Measurements from ENCODE around the gene PDE4B. TPM values are rescaled to one million over a fixed set of nuclear protein-coding genes. Genes with fewer than 3 reads are reported as not detected.
A peak's percentile ranks its signal among the peaks of the same experiment; 100 is the strongest.

Gene PDE4B
- polyA plus RNA-seq, 4 donors = 1.1 to 5.2 (median 3.7) TPM

GRCh38 chr1:66335859-66336640, 543.4 kb downstream of the PDE4B start:
- no peak overlapping the region for H3K4me3 ChIP-seq (ENCODE audit: low read depth in 1 of 3, low read length in 3 of 3)
- no peaks in the 10 kb centered on the region for H3K36me3 ChIP-seq (ENCODE audit: control insufficient read depth in 3 of 3, insufficient read depth in 2 of 3, low read depth in 1 of 3, low read length in 3 of 3)
- FAIRE-seq (no peak), DNase-seq (peak; percentile 26 to 45)
- peaks cover 0 to 7% (median 0%) of the 10 kb centered on the region in 3 donors for H3K4me1 ChIP-seq (ENCODE audit: control insufficient read depth in 3 of 3, insufficient read depth in 2 of 3, low read depth in 1 of 3, low read length in 2 of 3)
- WGBS, 3 donors = 40 to 66% (median 50%) methylated on average over 10 of the region's 10 CpGs
- H3K27me3 ChIP-seq (ENCODE audit: control insufficient read depth in 3 of 3, insufficient read depth in 3 of 3, low read length in 3 of 3) = no peaks in the 10 kb centered on the region
- H3K27ac ChIP-seq (ENCODE audit: low read depth in 1 of 3, low read length in 2 of 3) = peak overlapping the region; percentile 34 to 87 (median 86)
- H3K9me3 ChIP-seq (ENCODE audit: control insufficient read depth in 2 of 2, insufficient read depth in 1 of 2, low read depth in 1 of 2, low read length in 1 of 2) = no peaks in the 10 kb centered on the region

GRCh38 chr1:66336641-66336990, 543.9 kb downstream of the PDE4B start:
- H3K36me3 ChIP-seq (ENCODE audit: control insufficient read depth in 3 of 3, insufficient read depth in 2 of 3, low read depth in 1 of 3, low read length in 3 of 3) = no peaks in the 10 kb centered on the region
- H3K27ac ChIP-seq (ENCODE audit: low read depth in 1 of 3, low read length in 2 of 3) = peak overlapping the region; percentile 34 to 87 (median 86)
- no peaks in the 10 kb centered on the region for H3K9me3 ChIP-seq (ENCODE audit: control insufficient read depth in 2 of 2, insufficient read depth in 1 of 2, low read depth in 1 of 2, low read length in 1 of 2)
- FAIRE-seq = no peak
- H3K4me3 ChIP-seq (ENCODE audit: low read depth in 1 of 3, low read length in 3 of 3) = no peak overlapping the region
- WGBS, 3 donors = 77 to 90% (median 84%) methylated on average over 2 of the region's 2 CpGs
- peaks cover 0 to 8% (median 0%) of the 10 kb centered on the region in 3 donors for H3K4me1 ChIP-seq (ENCODE audit: control insufficient read depth in 3 of 3, insufficient read depth in 2 of 3, low read depth in 1 of 3, low read length in 2 of 3)
- H3K27me3 ChIP-seq (ENCODE audit: control insufficient read depth in 3 of 3, insufficient read depth in 3 of 3, low read length in 3 of 3) = no peaks in the 10 kb centered on the region
- no peak for DNase-seq

GRCh38 chr1:66337249-66337648, 544.6 kb downstream of the PDE4B start:
- Histone ChIP-seq H3K9me3 (ENCODE audit: control insufficient read depth in 2 of 2, insufficient read depth in 1 of 2, low read depth in 1 of 2, low read length in 1 of 2) (no peaks in the 10 kb centered on the region), H3K27me3 (ENCODE audit: control insufficient read depth in 3 of 3, insufficient read depth in 3 of 3, low read length in 3 of 3) (no peaks in the 10 kb centered on the region), H3K27ac (ENCODE audit: low read depth in 1 of 3, low read length in 2 of 3) (peak overlapping the region in 1 of 3 donors; percentile 87), H3K4me3 (ENCODE audit: low read depth in 1 of 3, low read length in 3 of 3) (no peak overlapping the region), H3K4me1 (ENCODE audit: control insufficient read depth in 3 of 3, insufficient read depth in 2 of 3, low read depth in 1 of 3, low read length in 2 of 3) (peaks cover 0 to 9% (median 0%) of the 10 kb centered on the region in 3 donors), H3K36me3 (ENCODE audit: control insufficient read depth in 3 of 3, insufficient read depth in 2 of 3, low read depth in 1 of 3, low read length in 3 of 3) (no peaks in the 10 kb centered on the region)
- FAIRE-seq = no peak
- no peak for DNase-seq
- 69 to 89% (median 73%) methylated on average over 5 of the region's 5 CpGs for WGBS, 3 donors

GRCh38 chr1:66339944-66340343, 547.2 kb downstream of the PDE4B start:
- FAIRE-seq = no peak
- WGBS, 3 donors = 34 to 53% (median 53%) methylated on average over 2 of the region's 2 CpGs
- no peaks in the 10 kb centered on the region for H3K27me3 ChIP-seq (ENCODE audit: control insufficient read depth in 3 of 3, insufficient read depth in 3 of 3, low read length in 3 of 3)
- no peaks in the 10 kb centered on the region for H3K36me3 ChIP-seq (ENCODE audit: control insufficient read depth in 3 of 3, insufficient read depth in 2 of 3, low read depth in 1 of 3, low read length in 3 of 3)
- peaks cover 0 to 9% (median 0%) of the 10 kb centered on the region in 3 donors for H3K4me1 ChIP-seq (ENCODE audit: control insufficient read depth in 3 of 3, insufficient read depth in 2 of 3, low read depth in 1 of 3, low read length in 2 of 3)
- DNase-seq = no peak
- H3K4me3 ChIP-seq (ENCODE audit: low read depth in 1 of 3, low read length in 3 of 3) = no peak overlapping the region
- peak overlapping the region in 2 of 3 donors; percentile 32 to 61 for H3K27ac ChIP-seq (ENCODE audit: low read depth in 1 of 3, low read length in 2 of 3)
- H3K9me3 ChIP-seq (ENCODE audit: control insufficient read depth in 2 of 2, insufficient read depth in 1 of 2, low read depth in 1 of 2, low read length in 1 of 2) = no peaks in the 10 kb centered on the region

DNA sequence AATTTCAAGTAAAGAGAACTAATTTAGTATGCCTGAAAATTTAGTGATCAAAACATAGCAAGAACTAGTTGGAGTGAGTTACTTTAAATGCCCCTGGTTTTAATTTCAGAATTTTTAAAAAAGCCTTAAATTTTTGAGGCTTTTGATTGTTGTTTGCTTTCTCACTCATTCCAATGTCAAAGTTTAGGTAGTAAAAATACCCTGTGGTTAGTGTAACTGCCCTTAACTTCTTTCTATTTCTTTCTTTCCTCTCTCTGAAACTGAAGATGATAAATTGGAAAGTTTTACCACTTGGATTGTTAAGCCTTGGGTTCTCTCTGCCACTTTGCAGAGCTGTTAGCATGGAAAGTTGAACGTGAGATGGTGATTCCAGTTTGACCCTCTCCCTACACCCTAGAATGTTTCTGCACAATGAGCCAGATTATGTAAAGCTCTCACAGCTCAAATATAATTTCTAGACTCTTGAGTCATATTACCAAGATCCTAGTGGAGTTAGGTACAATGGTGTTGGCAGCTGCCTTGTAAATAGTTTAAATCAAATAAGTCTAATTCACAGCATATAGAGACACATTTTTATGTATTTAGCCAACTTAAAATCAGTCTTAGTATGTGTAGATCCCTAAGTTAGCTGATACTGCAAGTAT, 548.9 kb downstream of the PDE4B start:
- FAIRE-seq (no peak), DNase-seq (no peak)
- Histone ChIP-seq H3K4me1 (ENCODE audit: control insufficient read depth in 3 of 3, insufficient read depth in 2 of 3, low read depth in 1 of 3, low read length in 2 of 3) (peaks cover 0 to 14% (median 0%) of the 10 kb centered on the region in 3 donors), H3K4me3 (ENCODE audit: low read depth in 1 of 3, low read length in 3 of 3) (no peak overlapping the region), H3K27me3 (ENCODE audit: control insufficient read depth in 3 of 3, insufficient read depth in 3 of 3, low read length in 3 of 3) (no peaks in the 10 kb centered on the region), H3K27ac (ENCODE audit: low read depth in 1 of 3, low read length in 2 of 3) (no peak overlapping the region), H3K9me3 (ENCODE audit: control insufficient read depth in 2 of 2, insufficient read depth in 1 of 2, low read depth in 1 of 2, low read length in 1 of 2) (no peaks in the 10 kb centered on the region), H3K36me3 (ENCODE audit: control insufficient read depth in 3 of 3, insufficient read depth in 2 of 3, low read depth in 1 of 3, low read length in 3 of 3) (no peaks in the 10 kb centered on the region)
- WGBS, 3 donors = 58 to 90% (median 73%) methylated on average over 1 of the region's 1 CpG

DNA sequence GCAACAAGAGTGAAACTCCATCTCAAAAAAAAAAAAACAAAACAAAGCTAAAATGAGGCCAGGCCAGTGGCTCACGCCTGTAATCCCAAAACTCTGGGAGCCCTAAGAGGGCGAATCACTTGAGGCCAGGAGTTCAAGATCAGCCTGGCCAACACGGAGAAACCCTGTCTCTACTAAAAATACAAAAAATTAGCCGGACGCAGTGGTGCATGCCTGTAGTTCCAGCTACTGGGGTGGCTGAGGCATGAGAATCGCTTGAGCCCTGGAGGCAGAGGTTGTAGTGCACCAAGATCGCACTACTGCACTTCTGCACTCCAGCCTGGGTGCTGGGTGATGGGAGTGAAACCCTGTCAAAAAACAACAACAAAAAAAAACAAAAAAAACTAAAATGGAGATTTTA, 550.0 kb downstream of the PDE4B start:
- Histone ChIP-seq H3K36me3 (ENCODE audit: control insufficient read depth in 3 of 3, insufficient read depth in 2 of 3, low read depth in 1 of 3, low read length in 3 of 3) (no peaks in the 10 kb centered on the region), H3K9me3 (ENCODE audit: control insufficient read depth in 2 of 2, insufficient read depth in 1 of 2, low read depth in 1 of 2, low read length in 1 of 2) (no peaks in the 10 kb centered on the region), H3K4me1 (ENCODE audit: control insufficient read depth in 3 of 3, insufficient read depth in 2 of 3, low read depth in 1 of 3, low read length in 2 of 3) (peaks cover 0 to 11% (median 0%) of the 10 kb centered on the region in 3 donors), H3K27me3 (ENCODE audit: control insufficient read depth in 3 of 3, insufficient read depth in 3 of 3, low read length in 3 of 3) (no peaks in the 10 kb centered on the region), H3K4me3 (ENCODE audit: low read depth in 1 of 3, low read length in 3 of 3) (no peak overlapping the region), H3K27ac (ENCODE audit: low read depth in 1 of 3, low read length in 2 of 3) (peak overlapping the region in 1 of 3 donors; percentile 45)
- DNase-seq = no peak
- 85 to 90% (median 89%) methylated on average over 7 of the region's 7 CpGs for WGBS, 3 donors
- no peak for FAIRE-seq

GRCh38 chr1:66343569-66344325, 551.1 kb downstream of the PDE4B start:
- no peak for FAIRE-seq
- no peaks in the 10 kb centered on the region for H3K27me3 ChIP-seq (ENCODE audit: control insufficient read depth in 3 of 3, insufficient read depth in 3 of 3, low read length in 3 of 3)
- H3K4me1 ChIP-seq (ENCODE audit: control insufficient read depth in 3 of 3, insufficient read depth in 2 of 3, low read depth in 1 of 3, low read length in 2 of 3) = peaks cover 0 to 8% (median 0%) of the 10 kb centered on the region in 3 donors
- H3K36me3 ChIP-seq (ENCODE audit: control insufficient read depth in 3 of 3, insufficient read depth in 2 of 3, low read depth in 1 of 3, low read length in 3 of 3) = no peaks in the 10 kb centered on the region
- WGBS, 3 donors = 85 to 91% (median 90%) methylated on average over 1 of the region's 1 CpG
- DNase-seq = no peak
- no peaks in the 10 kb centered on the region for H3K9me3 ChIP-seq (ENCODE audit: control insufficient read depth in 2 of 2, insufficient read depth in 1 of 2, low read depth in 1 of 2, low read length in 1 of 2)
- H3K4me3 ChIP-seq (ENCODE audit: low read depth in 1 of 3, low read length in 3 of 3) = no peak overlapping the region
- H3K27ac ChIP-seq (ENCODE audit: low read depth in 1 of 3, low read length in 2 of 3) = no peak overlapping the region

GRCh38 chr1:66346057-66346795, 553.5 kb downstream of the PDE4B start:
- H3K4me3 ChIP-seq (ENCODE audit: low read depth in 1 of 3, low read length in 3 of 3) = no peak overlapping the region
- WGBS, 3 donors = 76 to 87% (median 86%) methylated on average over 2 of the region's 2 CpGs
- H3K4me1 ChIP-seq (ENCODE audit: control insufficient read depth in 3 of 3, insufficient read depth in 2 of 3, low read depth in 1 of 3, low read length in 2 of 3) = peaks cover 0 to 8% (median 0%) of the 10 kb centered on the region in 3 donors
- H3K27ac ChIP-seq (ENCODE audit: low read depth in 1 of 3, low read length in 2 of 3) = peak overlapping the region in 1 of 3 donors; percentile 45
- H3K9me3 ChIP-seq (ENCODE audit: control insufficient read depth in 2 of 2, insufficient read depth in 1 of 2, low read depth in 1 of 2, low read length in 1 of 2) = no peaks in the 10 kb centered on the region
- FAIRE-seq (no peak), DNase-seq (no peak)
- H3K27me3 ChIP-seq (ENCODE audit: control insufficient read depth in 3 of 3, insufficient read depth in 3 of 3, low read length in 3 of 3) = no peaks in the 10 kb centered on the region
- no peaks in the 10 kb centered on the region for H3K36me3 ChIP-seq (ENCODE audit: control insufficient read depth in 3 of 3, insufficient read depth in 2 of 3, low read depth in 1 of 3, low read length in 3 of 3)
